WTC11 (cell line): Measurements from ENCODE around the gene SELENOK. TPM values are rescaled to one million over a fixed set of nuclear protein-coding genes. Genes with fewer than 3 reads are reported as not detected.

Experiments
- ATAC-seq: fragments of 200-7000 bp; cut with Tn5 transposase; 2 replicates; pipeline ENCODE4 v1.10.0; 2021; ENCODE audit warnings: mild to moderate bottlenecking, moderate library complexity
- CTCF ChIA-PET: fragments of 300-600 bp; sonication (Branson Sonifier 250); formaldehyde crosslinking; loops from one replicate; lab custom pipeline; 2021; ENCODE audit warnings: antibody characterized with exemption; lab: Charles Lee
- POLR2A ChIA-PET: fragments of 350-600 bp; sonication (Branson Sonifier 250); formaldehyde crosslinking; loops from one replicate; lab custom pipeline; 2021; ENCODE audit warnings: antibody characterized with exemption; lab: Charles Lee
- DNase-seq: peaks from one replicate; pipeline ENCODE4 v3.0.0; 2021; ENCODE audit warnings: low spot score
- H3K27ac Mint-ChIP-seq: 2 replicates; pipeline ENCODE4 v1.8.0; 2021; ENCODE audit warnings: mixed read lengths
- H3K27me3 Mint-ChIP-seq: 2 replicates; pipeline ENCODE4 v1.8.0; 2021; ENCODE audit warnings: low read depth, mild to moderate bottlenecking, moderate library complexity, mixed read lengths
- H3K36me3 Mint-ChIP-seq: 2 replicates; pipeline ENCODE4 v1.8.0; 2021; ENCODE audit warnings: mixed read lengths
- H3K4me1 Mint-ChIP-seq: 2 replicates; pipeline ENCODE4 v1.8.0; 2022; ENCODE audit warnings: mixed read lengths
- H3K4me3 Mint-ChIP-seq: 2 replicates; pipeline ENCODE4 v1.8.0; 2021; ENCODE audit warnings: mild to moderate bottlenecking, moderate library complexity, mixed read lengths
- H3K9me3 Mint-ChIP-seq: 2 replicates; pipeline ENCODE4 v1.8.0; 2021; ENCODE audit warnings: mixed read lengths
- AFF4 ChIP-seq: sonication (generic); formaldehyde crosslinking; IDR thresholded peaks from 2 replicates; pipeline ENCODE4 v1.8.1; 2023; ENCODE audit warnings: mild to moderate bottlenecking, missing genetic modification reagents, borderline replicate concordance
- ELF4 ChIP-seq: sonication (generic); formaldehyde crosslinking; IDR thresholded peaks from 2 replicates; pipeline ENCODE4 v1.8.1; 2022; ENCODE audit warnings: low read depth, mild to moderate bottlenecking, moderate library complexity, missing genetic modification reagents
- FOXP1 ChIP-seq: sonication (generic); formaldehyde crosslinking; IDR thresholded peaks from 2 replicates; pipeline ENCODE4 v1.8.0; 2022; ENCODE audit warnings: missing genetic modification reagents, mild to moderate bottlenecking, moderate library complexity, borderline replicate concordance
- GRHL2 ChIP-seq: fragments of 250-450 bp; sonication (Bioruptor Pico); IDR thresholded peaks from 2 replicates; pipeline ENCODE4 v1.8.0; 2022; ENCODE audit warnings: mild to moderate bottlenecking, moderate library complexity; ENCODE audit not compliant: insufficient replicate concordance, severe bottlenecking
- KAT7 ChIP-seq: sonication (generic); formaldehyde crosslinking; IDR thresholded peaks from 2 replicates; pipeline ENCODE4 v1.8.1; 2023; ENCODE audit warnings: missing genetic modification reagents, mild to moderate bottlenecking, borderline replicate concordance
- MLX ChIP-seq: sonication (generic); formaldehyde crosslinking; IDR thresholded peaks from 2 replicates; pipeline ENCODE4 v1.8.1; 2023; ENCODE audit warnings: mild to moderate bottlenecking, missing genetic modification reagents, moderate library complexity
- MYBL2 ChIP-seq: sonication (generic); formaldehyde crosslinking; IDR thresholded peaks from 2 replicates; pipeline ENCODE4 v1.8.1; 2023; ENCODE audit warnings: mild to moderate bottlenecking, moderate library complexity, missing genetic modification reagents
- PREB ChIP-seq: sonication (generic); formaldehyde crosslinking; IDR thresholded peaks from 2 replicates; pipeline ENCODE4 v1.8.1; 2022; ENCODE audit warnings: mild to moderate bottlenecking, missing genetic modification reagents, moderate library complexity, borderline replicate concordance
- RORB ChIP-seq: fragments of 250-450 bp; sonication (Bioruptor Pico); IDR thresholded peaks from 2 replicates; pipeline ENCODE4 v1.9.0; 2021; ENCODE audit warnings: mild to moderate bottlenecking
- TP53 ChIP-seq: sonication (generic); formaldehyde crosslinking; IDR thresholded peaks from 2 replicates; pipeline ENCODE4 v1.8.1; 2023; ENCODE audit warnings: mild to moderate bottlenecking, missing genetic modification reagents
- ZNF121 ChIP-seq: sonication (generic); formaldehyde crosslinking; IDR thresholded peaks from 2 replicates; pipeline ENCODE4 v1.8.0; 2023; ENCODE audit warnings: missing genetic modification reagents
- ZNF671 ChIP-seq: fragments of 250-450 bp; sonication (Bioruptor Pico); IDR thresholded peaks from 2 replicates; pipeline ENCODE4 v1.8.0; 2021; ENCODE audit warnings: mild to moderate bottlenecking
- total RNA-seq: library from RNA; stranded (reverse); gene quantifications from 3 replicates; pipeline ENCODE4 v1.2.3, GENCODE V29; 2021
- TF ChIP-seq, protein P1 (sequence below): sonication (generic); formaldehyde crosslinking; conservative IDR thresholded peaks from 2 replicates; pipeline ENCODE4 v1.8.1; 2022; ENCODE audit warnings: mild to moderate bottlenecking, missing genetic modification reagents
- TF ChIP-seq, protein P2 (sequence below): sonication (generic); formaldehyde crosslinking; IDR thresholded peaks from 2 replicates; pipeline ENCODE4 v1.8.0; 2022; ENCODE audit warnings: mild to moderate bottlenecking, missing genetic modification reagents
- TF ChIP-seq, protein P3 (sequence below): sonication (generic); formaldehyde crosslinking; IDR thresholded peaks from 2 replicates; pipeline ENCODE4 v1.8.1; 2022; ENCODE audit warnings: missing genetic modification reagents, borderline replicate concordance
- TF ChIP-seq, protein P4 (sequence below): sonication (generic); formaldehyde crosslinking; IDR thresholded peaks from 2 replicates; pipeline ENCODE4 v1.8.0; 2022; ENCODE audit warnings: mild to moderate bottlenecking, missing genetic modification reagents
- TF ChIP-seq, protein P5 (sequence below): sonication (generic); formaldehyde crosslinking; IDR thresholded peaks from 2 replicates; pipeline ENCODE4 v1.8.1; 2022; ENCODE audit warnings: mild to moderate bottlenecking, moderate library complexity, missing genetic modification reagents
- TF ChIP-seq, protein P6 (sequence below): sonication (generic); formaldehyde crosslinking; IDR thresholded peaks from 2 replicates; pipeline ENCODE4 v1.8.1; 2023; ENCODE audit warnings: mild to moderate bottlenecking, moderate library complexity, missing genetic modification reagents

SELENOK gene
- total RNA-seq, 1 experiment from 2014 or later: 38.7 TPM

GRCh38 chr3:53902067-53902466 is 10.4 kb upstream of the SELENOK start:
- ATAC-seq (no peak), DNase-seq (no peak)
- no peak overlapping the region for H3K27ac Mint-ChIP-seq
- H3K9me3 Mint-ChIP-seq: no peaks in the 10 kb centered on the region
- TF ChIP-seq FOXP1 (CRISPR knock-in tag) (no peak), ZNF121 (no peak), MYBL2 (CRISPR knock-in tag) (no peak)
- TF ChIP-seq, protein P1, sequence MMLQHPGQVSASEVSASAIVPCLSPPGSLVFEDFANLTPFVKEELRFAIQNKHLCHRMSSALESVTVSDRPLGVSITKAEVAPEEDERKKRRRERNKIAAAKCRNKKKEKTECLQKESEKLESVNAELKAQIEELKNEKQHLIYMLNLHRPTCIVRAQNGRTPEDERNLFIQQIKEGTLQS (CRISPR knock-in tag): no peak
- no peak overlapping the region for H3K4me3 Mint-ChIP-seq
- no peaks in the 10 kb centered on the region for H3K36me3 Mint-ChIP-seq
- ChIA-PET CTCF (no interaction called here), POLR2A (no interaction called here)
- H3K4me1 Mint-ChIP-seq: no peaks in the 10 kb centered on the region
- peaks cover 28% of the 10 kb centered on the region for H3K27me3 Mint-ChIP-seq

DNA sequence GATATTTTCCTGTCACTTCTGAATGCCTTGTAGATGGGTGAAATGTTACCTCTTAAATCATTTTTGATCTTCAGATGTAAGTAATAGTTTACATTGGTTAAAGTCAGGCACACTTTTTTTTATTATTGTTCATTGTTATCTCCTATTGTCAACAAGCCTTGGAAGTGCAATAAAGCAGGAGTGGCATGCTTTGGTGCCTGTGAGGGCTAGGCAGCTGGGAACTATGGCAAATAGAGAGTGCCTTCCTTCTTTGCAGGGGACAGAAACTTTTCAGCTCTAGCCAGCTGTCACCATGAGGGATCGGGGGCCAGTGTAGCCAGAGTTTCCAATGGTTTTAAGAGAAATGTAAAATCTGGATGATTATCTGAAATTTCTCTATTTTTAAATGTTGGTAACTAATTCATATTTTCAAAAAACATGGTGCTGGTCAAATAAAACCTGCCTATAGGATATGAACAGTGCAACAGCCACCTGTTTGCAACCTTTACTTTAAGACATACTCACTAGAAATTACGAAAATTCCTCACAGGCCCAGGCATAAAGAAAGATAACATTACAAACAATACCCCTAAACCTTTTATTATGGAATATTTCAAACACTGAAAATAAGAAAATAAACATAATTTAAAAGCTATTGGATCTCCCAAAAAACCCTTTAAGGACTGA is 9.1 kb upstream of the SELENOK start:
- no peak overlapping the region for H3K27ac Mint-ChIP-seq
- H3K4me3 Mint-ChIP-seq: no peak overlapping the region
- H3K27me3 Mint-ChIP-seq: peaks cover 28% of the 10 kb centered on the region
- POLR2A ChIA-PET: no interaction called here
- CTCF ChIA-PET: no interaction called here
- DNase-seq (no peak), ATAC-seq (no peak)
- no peaks in the 10 kb centered on the region for H3K36me3 Mint-ChIP-seq
- H3K9me3 Mint-ChIP-seq: no peaks in the 10 kb centered on the region
- no peak for TF ChIP-seq TP53 (CRISPR knock-in tag)
- TF ChIP-seq RORB (CRISPR knock-in tag): no peak
- TF ChIP-seq ELF4: no peak
- no peak for TF ChIP-seq PREB (CRISPR knock-in tag)
- TF ChIP-seq, protein P2, sequence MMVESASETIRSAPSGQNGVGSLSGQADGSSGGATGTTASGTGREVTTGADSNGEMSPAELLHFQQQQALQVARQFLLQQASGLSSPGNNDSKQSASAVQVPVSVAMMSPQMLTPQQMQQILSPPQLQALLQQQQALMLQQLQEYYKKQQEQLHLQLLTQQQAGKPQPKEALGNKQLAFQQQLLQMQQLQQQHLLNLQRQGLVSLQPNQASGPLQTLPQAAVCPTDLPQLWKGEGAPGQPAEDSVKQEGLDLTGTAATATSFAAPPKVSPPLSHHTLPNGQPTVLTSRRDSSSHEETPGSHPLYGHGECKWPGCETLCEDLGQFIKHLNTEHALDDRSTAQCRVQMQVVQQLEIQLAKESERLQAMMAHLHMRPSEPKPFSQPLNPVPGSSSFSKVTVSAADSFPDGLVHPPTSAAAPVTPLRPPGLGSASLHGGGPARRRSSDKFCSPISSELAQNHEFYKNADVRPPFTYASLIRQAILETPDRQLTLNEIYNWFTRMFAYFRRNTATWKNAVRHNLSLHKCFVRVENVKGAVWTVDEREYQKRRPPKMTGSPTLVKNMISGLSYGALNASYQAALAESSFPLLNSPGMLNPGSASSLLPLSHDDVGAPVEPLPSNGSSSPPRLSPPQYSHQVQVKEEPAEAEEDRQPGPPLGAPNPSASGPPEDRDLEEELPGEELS (CRISPR knock-in tag): no peak
- no peak for TF ChIP-seq AFF4 (CRISPR knock-in tag)
- TF ChIP-seq ZNF671 (CRISPR knock-in tag): no peak
- TF ChIP-seq, protein P3, sequence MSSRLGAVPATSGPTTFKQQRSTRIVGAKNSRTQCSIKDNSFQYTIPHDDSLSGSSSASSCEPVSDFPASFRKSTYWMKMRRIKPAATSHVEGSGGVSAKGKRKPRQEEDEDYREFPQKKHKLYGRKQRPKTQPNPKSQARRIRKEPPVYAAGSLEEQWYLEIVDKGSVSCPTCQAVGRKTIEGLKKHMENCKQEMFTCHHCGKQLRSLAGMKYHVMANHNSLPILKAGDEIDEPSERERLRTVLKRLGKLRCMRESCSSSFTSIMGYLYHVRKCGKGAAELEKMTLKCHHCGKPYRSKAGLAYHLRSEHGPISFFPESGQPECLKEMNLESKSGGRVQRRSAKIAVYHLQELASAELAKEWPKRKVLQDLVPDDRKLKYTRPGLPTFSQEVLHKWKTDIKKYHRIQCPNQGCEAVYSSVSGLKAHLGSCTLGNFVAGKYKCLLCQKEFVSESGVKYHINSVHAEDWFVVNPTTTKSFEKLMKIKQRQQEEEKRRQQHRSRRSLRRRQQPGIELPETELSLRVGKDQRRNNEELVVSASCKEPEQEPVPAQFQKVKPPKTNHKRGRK (CRISPR knock-in tag): no peak
- TF ChIP-seq, protein P4, sequence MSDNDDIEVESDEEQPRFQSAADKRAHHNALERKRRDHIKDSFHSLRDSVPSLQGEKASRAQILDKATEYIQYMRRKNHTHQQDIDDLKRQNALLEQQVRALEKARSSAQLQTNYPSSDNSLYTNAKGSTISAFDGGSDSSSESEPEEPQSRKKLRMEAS (CRISPR knock-in tag): no peak
- TF ChIP-seq MLX: no peak
- TF ChIP-seq, protein P5, sequence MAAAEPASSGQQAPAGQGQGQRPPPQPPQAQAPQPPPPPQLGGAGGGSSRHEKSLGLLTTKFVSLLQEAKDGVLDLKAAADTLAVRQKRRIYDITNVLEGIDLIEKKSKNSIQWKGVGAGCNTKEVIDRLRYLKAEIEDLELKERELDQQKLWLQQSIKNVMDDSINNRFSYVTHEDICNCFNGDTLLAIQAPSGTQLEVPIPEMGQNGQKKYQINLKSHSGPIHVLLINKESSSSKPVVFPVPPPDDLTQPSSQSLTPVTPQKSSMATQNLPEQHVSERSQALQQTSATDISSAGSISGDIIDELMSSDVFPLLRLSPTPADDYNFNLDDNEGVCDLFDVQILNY (CRISPR knock-in tag): no peak
- no peak for TF ChIP-seq GRHL2 (CRISPR knock-in tag)
- TF ChIP-seq, protein P6, sequence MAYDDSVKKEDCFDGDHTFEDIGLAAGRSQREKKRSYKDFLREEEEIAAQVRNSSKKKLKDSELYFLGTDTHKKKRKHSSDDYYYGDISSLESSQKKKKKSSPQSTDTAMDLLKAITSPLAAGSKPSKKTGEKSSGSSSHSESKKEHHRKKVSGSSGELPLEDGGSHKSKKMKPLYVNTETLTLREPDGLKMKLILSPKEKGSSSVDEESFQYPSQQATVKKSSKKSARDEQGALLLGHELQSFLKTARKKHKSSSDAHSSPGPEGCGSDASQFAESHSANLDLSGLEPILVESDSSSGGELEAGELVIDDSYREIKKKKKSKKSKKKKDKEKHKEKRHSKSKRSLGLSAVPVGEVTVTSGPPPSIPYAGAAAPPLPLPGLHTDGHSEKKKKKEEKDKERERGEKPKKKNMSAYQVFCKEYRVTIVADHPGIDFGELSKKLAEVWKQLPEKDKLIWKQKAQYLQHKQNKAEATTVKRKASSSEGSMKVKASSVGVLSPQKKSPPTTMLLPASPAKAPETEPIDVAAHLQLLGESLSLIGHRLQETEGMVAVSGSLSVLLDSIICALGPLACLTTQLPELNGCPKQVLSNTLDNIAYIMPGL (CRISPR knock-in tag): no peak
- TF ChIP-seq MYBL2 (CRISPR knock-in tag): no peak
- no peak for TF ChIP-seq KAT7 (CRISPR knock-in tag)
- TF ChIP-seq FOXP1 (CRISPR knock-in tag): no peak
- no peaks in the 10 kb centered on the region for H3K4me1 Mint-ChIP-seq
